Erythroblast (primary cell): Measurements from ENCODE around the gene LTBP1.
A peak's percentile ranks its signal among the peaks of the same experiment; 100 is the strongest.

Experiments used
- DNase-seq, 2 experiments: peaks; one replicate each; lab custom pipeline; 2025; lab: John Stamatoyannopoulos, UW
- GATA1 ChIP-seq: IDR thresholded peaks from 2 replicates; pipeline ENCODE4 v1.6.1; 2011; ENCODE audit warnings: low read depth, mild to moderate bottlenecking, control low read depth, low read length, moderate library complexity
- POLR2A ChIP-seq: IDR thresholded peaks from 2 replicates; pipeline ENCODE4 v1.6.1; 2011; ENCODE audit warnings: mild to moderate bottlenecking, low read length

The LTBP1 gene

DNA sequence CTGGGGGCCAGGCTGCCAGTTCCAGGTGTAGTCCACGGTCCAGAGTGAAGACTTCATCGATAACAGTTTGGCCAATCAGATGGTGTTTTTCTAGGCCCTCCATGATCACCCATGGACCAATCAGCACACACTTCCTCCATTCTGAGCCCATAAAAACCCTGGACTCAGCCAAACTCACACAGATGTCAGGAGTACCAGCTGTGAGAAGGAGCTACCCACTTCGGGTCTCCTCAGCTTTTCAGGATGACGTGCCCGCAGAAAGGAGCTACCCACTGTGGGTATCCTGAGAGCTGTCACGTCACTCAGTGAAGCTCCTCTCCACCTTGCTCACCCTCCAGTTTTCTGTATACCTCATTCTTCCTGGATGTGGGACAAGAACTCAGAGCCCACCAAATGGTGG lies 319.7 kb downstream of the LTBP1 start:
- TF ChIP-seq GATA1 (no peak), POLR2A (no peak)
- peak; percentile 11 to 25 for DNase-seq

DNA sequence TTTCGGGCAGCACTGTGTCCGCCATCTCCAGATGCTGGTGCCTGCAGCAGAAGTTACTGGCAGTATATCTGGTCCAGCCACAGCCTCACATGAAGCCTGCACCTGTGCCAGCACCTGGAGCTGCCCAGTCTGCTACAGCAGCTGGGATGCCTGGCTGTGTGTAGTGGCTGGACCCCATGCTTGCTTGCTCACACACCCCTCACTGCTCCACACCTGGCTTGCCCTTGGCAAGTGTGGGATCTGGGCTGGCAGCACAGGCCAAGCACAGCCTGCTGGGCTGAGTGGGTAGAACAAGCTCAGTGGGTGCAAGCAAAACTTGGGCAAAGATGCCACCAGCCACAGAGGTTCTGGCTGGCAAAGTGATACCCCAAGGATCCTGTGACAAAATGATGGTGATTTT lies 320.3 kb downstream of the LTBP1 start:
- DNase-seq: no peak
- no peak for TF ChIP-seq POLR2A
- no peak for TF ChIP-seq GATA1

DNA sequence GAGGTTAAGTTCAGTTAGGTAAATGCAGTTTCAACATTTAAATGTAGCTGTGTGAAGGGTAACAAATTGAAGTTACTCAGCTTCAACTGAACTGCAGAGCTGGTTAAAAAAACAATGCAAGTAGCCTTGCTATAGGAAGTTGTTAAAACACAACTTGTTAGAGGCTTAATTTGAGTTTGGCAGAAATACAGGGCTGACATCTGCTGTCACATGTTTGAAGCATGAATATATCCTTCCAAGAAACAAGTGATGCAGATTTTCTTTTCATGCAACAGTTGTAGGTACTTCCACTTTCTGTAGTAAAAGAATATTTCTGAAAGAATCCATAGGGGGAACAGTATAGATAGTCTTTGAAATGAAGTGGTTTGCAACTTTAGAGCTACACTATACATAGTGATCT lies 321.0 kb downstream of the LTBP1 start:
- no peak for DNase-seq
- TF ChIP-seq GATA1 (no peak), POLR2A (no peak)

DNA sequence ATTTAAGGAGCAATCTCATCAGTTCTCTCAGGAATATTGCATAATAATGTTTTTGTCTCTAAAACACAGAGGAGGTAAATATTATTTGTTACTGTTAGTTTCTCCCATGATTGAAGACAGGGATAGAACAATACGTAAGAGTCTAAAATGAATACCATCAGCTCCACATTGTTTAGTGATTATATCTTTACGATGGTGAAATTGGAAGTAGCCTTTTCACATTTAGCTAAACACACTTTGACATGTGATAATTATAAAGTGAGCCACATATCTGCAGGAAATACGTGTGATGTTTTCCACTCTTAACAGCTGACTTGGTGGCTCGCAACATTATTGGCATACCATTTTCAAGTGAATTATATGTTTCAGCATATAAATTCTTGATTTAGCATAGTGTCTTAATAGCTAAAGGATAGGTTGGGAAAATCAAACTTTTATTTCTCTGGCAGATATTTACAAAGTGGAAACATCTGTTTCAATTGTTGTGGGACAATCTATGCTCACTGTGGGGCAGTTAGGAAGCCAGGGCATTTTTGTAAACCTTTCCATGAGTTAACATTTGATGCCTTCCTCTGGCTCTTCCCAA lies 321.6 kb downstream of the LTBP1 start:
- TF ChIP-seq POLR2A (no peak), GATA1 (no peak)
- no peak for DNase-seq

DNA sequence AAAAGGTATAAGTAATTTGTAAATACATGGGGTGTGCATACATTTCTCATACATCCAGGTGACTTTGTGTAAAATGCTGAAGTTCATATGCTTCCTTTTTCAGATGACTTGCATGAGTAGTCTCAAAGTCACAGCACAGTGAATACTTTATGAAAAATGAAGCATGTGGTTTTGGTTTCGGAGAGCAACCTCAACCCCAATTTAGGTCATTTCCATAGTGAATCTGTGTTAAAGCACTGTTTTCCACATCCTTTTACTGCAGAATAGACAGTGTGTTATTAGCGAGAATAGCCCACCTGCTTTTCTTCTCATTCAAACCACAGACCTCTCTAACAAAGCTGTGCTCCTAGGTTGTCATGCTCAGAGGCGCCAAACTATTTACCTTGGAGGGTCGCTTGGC lies 325.2 kb downstream of the LTBP1 start:
- DNase-seq: no peak
- TF ChIP-seq POLR2A (no peak), GATA1 (no peak)

DNA sequence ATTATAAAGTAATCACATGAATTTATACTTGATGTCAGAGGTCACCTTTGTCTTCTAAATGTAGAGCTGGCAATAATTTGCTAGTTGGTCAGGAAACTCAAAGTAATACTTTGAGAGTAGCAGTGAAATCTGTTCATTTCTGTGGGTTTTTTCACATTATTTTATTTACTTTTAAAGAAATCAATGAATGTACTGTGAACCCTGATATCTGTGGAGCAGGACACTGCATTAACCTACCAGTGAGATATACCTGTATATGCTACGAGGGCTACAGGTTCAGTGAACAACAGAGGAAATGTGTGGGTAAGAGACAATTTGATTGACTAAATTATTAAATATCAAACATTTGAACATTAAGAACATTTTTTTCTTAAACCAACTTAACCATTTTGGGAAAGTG lies 326.7 kb downstream of the LTBP1 start:
- TF ChIP-seq GATA1: no peak
- no peak for TF ChIP-seq POLR2A
- no peak for DNase-seq

DNA sequence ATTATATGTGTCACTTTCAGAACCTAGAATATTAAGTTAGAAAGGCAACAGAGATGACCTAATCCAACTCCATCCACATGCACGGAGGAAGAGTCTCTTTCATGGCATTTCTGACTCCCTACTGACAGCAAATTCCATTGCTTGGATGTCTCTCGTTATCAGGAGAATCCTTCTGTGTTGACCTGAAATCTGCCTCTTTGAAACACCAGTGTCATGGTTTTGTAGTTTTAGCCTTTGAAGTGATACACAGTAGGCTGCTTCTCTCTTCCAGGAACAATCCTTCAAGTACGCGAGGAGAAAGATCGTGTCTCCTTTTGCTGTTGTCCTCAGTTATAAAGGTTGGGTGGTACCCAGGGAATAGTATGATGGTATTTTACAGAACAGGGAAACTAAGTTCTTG lies 327.8 kb downstream of the LTBP1 start:
- DNase-seq: no peak
- no peak for TF ChIP-seq POLR2A
- TF ChIP-seq GATA1: no peak

DNA sequence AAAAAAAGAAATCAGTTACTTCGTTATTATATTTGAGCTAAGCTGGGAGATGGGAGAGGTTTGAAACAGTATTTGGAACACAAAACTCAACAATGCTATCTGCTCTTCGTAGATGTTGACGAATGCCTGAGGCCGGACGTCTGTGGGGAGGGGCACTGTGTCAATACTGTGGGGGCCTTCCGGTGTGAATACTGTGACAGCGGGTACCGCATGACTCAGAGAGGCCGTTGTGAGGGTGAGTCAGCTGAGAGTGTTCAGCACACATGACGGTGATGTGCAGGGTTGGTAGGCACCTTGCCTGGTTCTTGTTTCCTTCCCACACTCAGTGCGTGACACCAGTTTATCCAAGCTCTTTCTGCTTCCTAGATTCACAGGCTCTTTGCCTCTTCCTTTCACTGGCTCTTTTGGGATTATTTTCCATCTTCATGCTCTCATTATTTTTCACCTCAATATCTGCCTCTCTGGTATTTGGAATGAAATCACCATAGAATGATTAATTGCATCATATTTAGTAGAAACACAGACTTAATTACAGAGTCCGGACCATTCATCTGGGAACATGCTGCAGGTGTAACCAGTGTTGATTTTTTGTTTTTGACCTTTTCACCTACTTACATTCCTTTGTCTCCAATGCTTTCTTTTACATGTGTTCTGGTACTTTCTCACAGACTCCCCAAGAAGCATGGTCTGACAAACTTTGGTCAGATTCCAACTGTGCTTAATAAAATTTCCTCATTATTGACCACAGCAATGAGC lies 329.1 kb downstream of the LTBP1 start:
- peak in 1 of 2 experiments; percentile 10 for DNase-seq
- TF ChIP-seq GATA1 (no peak), POLR2A (no peak)

DNA sequence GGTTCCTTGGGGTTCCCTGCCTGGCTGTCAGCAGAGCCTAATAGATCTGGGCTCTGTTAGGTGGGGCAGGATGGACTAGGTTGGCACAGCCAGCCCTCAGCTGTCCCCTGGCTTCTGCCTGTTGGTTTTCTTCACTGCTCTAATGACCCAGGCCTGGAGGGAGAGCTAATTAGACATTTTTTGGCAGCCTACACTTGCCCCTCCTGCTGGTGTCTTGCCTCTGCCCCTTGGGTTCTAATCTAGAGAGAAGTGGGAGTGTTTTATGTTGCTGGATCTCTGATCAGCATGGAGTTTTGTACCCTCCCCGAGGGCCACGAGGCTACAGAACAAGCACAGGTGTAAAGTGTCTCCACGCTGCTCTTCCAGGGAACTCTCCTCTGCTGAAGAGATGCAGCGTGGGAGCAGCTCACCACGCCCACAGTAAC lies 330.3 kb downstream of the LTBP1 start:
- DNase-seq: no peak
- TF ChIP-seq GATA1: no peak
- no peak for TF ChIP-seq POLR2A

DNA sequence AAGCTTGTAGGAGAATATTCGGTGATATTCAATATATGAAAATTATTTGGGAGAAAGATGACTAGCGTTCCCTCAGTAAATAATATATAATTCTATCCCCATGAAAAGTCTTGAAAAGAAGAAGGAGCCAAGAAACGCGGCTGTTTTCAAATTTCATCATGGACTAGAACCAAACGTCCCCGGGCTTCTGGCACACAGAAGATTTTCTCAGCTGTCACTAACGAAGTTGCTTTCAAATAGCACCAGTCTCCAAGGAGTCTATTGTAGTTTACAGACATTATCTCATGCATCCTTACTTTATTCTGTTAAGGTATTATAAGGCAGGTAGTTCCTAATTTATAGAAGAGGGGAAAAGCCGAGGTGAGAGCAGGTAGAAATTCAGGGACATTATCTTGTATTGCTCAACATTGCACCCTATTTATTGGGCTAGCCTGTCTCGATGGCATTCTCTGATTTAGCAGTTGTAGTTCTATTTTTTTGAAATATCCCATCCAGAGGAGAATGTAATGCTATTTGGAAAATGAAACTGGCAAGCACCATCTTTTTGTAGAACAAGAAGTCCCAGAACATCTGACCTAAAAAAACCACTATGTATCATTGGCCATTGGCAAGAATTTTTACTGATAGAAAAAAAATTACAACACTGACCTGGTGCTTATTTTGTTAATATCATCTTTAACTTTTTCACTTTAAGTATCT lies 331.6 kb downstream of the LTBP1 start:
- DNase-seq: no peak
- no peak for TF ChIP-seq POLR2A
- TF ChIP-seq GATA1: no peak

DNA sequence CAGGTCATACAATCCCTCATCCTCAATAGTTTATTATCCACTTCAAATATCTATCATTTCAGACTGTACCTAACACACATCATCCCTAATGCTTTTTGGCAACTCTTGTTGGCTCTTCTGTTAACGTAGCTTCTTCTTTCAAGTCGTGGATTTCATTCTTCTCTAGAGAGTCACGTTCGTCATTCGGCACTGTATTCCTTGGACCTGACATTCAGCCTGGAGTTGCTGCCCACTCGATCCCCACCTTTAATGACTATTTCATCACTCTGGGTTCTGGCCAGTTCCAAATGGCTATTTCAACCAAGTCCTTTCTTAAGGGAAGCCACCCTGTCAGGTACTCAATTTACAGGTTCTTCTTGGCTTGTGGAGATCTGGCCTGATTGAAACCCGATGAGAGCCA lies 337.5 kb downstream of the LTBP1 start:
- TF ChIP-seq POLR2A (no peak), GATA1 (no peak)
- DNase-seq: no peak

DNA sequence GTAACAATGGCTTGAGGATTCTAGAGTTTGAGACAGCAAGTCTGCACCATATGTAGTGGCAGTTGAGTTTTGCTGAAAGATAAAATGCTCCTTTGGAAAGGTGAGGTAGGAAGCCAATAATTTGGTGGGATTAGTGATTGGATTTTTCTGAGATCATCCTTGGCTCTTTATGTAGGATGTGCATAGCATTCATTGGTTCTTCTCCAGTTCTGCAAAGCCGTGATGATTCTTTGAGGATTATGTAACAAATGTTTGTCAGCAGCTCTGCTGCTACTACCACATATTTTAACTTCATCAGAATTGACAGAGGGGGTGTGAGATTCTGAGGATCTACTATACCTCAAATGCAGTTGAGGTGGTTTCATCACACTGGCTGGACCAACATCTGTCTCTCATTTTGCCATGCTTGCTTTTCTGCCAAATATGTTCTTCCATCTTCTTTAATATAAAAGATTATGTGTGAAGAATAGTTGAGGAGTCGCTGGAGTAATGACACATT lies 340.8 kb downstream of the LTBP1 start:
- DNase-seq: no peak

DNA sequence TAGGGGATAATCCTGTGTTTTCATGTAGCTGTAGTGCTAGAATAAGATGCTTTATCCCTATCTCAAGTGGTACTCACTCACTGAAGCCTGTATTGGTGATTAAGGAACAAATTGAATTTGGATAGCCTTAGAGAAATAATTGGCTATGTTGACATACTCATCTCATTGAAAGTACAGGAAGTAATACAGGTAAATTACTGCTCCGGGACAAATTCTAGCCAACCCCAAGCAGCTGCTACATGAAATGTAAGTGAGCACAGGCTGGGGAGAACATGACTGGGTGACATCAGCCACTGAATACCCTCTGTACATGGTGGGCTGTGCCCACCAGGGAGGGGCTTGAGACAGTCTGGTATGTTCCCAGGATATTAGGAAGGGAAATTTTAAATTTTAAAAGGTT lies 341.3 kb downstream of the LTBP1 start:
- TF ChIP-seq POLR2A: no peak
- no peak for TF ChIP-seq GATA1
- no peak for DNase-seq

More for the DNA sequence above, 340.8 kb downstream of the LTBP1 start:
- TF ChIP-seq POLR2A (no peak), GATA1 (no peak)

DNA sequence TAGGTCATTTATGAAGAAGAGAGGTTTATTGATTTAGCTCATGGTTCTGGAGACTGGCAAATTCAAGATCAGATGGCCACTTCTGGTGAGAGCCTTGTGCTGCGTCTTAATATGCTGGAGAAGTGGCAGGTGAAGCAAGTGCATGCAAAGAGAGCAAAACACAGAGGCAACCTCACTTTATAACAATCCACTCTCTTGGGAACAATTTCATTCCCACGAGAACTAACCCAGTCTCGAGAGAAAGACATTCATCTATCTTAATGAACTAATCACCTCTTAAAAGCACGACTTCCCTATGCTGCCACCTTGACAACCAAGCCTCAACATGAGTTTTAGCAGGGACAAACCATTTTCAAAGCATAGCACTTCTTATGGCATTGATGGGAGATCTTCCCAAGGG lies 343.2 kb downstream of the LTBP1 start:
- no peak for TF ChIP-seq GATA1
- no peak for TF ChIP-seq POLR2A
- DNase-seq: no peak

DNA sequence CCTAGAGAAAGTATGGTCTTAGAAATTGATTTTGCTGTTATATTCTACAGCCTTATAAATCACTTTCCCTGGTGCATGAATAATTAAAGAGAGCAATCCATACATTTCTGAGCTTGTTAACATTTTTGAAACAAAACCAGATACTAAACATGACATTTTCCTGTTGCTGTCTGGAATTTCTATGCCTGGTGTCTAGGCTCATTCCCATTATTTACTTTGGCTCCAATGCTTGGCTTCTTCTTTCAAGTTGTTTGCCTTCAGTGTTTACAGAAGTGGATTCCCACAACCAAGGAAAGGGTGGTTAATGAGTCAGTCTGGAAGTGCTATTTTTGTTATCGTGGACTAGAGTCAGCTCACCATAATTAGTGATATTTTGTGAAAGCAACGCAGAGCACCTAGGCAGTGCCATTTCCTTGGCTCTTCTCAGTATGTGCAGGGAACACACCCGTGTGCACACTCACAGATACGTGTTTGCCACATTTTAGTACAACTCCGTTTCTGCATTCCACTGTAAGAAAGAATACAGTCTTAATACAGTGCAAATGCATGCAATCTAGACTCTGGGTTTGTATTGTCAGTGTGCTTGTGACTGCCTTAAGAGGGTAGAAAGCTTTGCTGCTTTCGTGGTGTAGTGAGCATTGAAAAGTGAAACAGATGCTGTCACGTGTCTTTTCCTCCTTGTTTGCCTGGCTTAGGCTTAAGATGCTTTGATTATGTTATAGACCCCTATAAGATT lies 344.7 kb downstream of the LTBP1 start:
- DNase-seq: no peak
- TF ChIP-seq GATA1 (no peak), POLR2A (no peak)
